HEK293 (cell line): ENCODE measurements around the gene IGSF10.

Source experiments
- CTCF ChIA-PET: fragments of 350-600 bp; formaldehyde crosslinking; extraction: SDS; loops from one replicate; lab custom pipeline; 2021; ENCODE audit warnings: antibody characterized with exemption; lab: Yijun Ruan, JAX
- POLR2A ChIA-PET: fragments of 300-600 bp; formaldehyde crosslinking; extraction: SDS; loops from one replicate; lab custom pipeline; 2020; ENCODE audit warnings: antibody characterized with exemption, inconsistent platforms; lab: Yijun Ruan, JAX
- H3K27ac ChIP-seq: fragments of 200-500 bp; sonication (Bioruptor generic); 2 replicates; pipeline ENCODE4 v1.5.1; 2014; ENCODE audit warnings: low read depth, low read length, control low read depth, inconsistent platforms; ENCODE audit errors: extremely low read depth
- H3K36me3 ChIP-seq, 2 experiments: fragments of 200-500 bp in 1 of 2; sonication (Bioruptor generic) in 1 of 2; 1 replicate in 1 of 2; 2 replicates in 1 of 2; pipeline ENCODE4 v1.5.1; 2014 to 2017; ENCODE audit warnings: inconsistent platforms in 2 of 2, low read length in 2 of 2; ENCODE audit not compliant: control insufficient read depth in 2 of 2, insufficient read depth in 1 of 2
- H3K4me1 ChIP-seq: fragments of 200-500 bp; sonication (Bioruptor generic); 2 replicates; pipeline ENCODE4 v1.5.1; 2014; ENCODE audit warnings: mild to moderate bottlenecking, low read length, inconsistent platforms; ENCODE audit not compliant: control insufficient read depth, insufficient read depth
- H3K4me3 ChIP-seq: 2 replicates; pipeline ENCODE4 v1.5.1; 2011; ENCODE audit warnings: low read depth, mild to moderate bottlenecking, control low read depth, low read length, moderate library complexity
- H3K9me3 ChIP-seq: fragments of 200-500 bp; sonication (Bioruptor generic); 2 replicates; pipeline ENCODE4 v1.5.1; 2014; ENCODE audit warnings: low read depth, low read length, inconsistent platforms; ENCODE audit not compliant: control insufficient read depth, insufficient read depth
- CTCF ChIP-seq: fragments of 450-650 bp; formaldehyde crosslinking; IDR thresholded peaks from 2 replicates; pipeline ENCODE4 v1.5.1; 2016; ENCODE audit warnings: missing biosample characterization, missing genetic modification characterization
- HOXD13 ChIP-seq: sonication (generic); formaldehyde crosslinking; IDR thresholded peaks from 2 replicates; pipeline ENCODE4 v1.8.0; 2022; ENCODE audit warnings: missing genetic modification reagents, borderline replicate concordance
- INSM2 ChIP-seq: fragments of 450-650 bp; formaldehyde crosslinking; IDR thresholded peaks from 2 replicates; pipeline ENCODE4 v1.5.1; 2016; ENCODE audit warnings: missing biosample characterization, missing genetic modification characterization
- KLF16 ChIP-seq: fragments of 450-650 bp; formaldehyde crosslinking; IDR thresholded peaks from 2 replicates; pipeline ENCODE4 v1.5.1; 2017; ENCODE audit warnings: missing biosample characterization, missing genetic modification characterization
- KLF7 ChIP-seq: fragments of 450-650 bp; formaldehyde crosslinking; IDR thresholded peaks from 2 replicates; pipeline ENCODE4 v1.5.1; 2016; ENCODE audit warnings: missing biosample characterization, missing genetic modification characterization, borderline replicate concordance
- MZF1 ChIP-seq: fragments of 450-650 bp; formaldehyde crosslinking; IDR thresholded peaks from 2 replicates; pipeline ENCODE4 v1.5.1; 2017; ENCODE audit warnings: missing biosample characterization, missing genetic modification characterization, borderline replicate concordance
- PRDM6 ChIP-seq: fragments of 450-650 bp; formaldehyde crosslinking; IDR thresholded peaks from 2 replicates; pipeline ENCODE4 v1.5.1; 2017; ENCODE audit warnings: missing biosample characterization, missing genetic modification characterization
- SCRT1 ChIP-seq: fragments of 450-650 bp; formaldehyde crosslinking; IDR thresholded peaks from 2 replicates; pipeline ENCODE4 v1.5.1; 2016; ENCODE audit warnings: missing biosample characterization, missing genetic modification characterization, borderline replicate concordance
- SCRT2 ChIP-seq: fragments of 450-650 bp; formaldehyde crosslinking; IDR thresholded peaks from 2 replicates; pipeline ENCODE4 v1.5.1; 2016; ENCODE audit warnings: missing biosample characterization, missing genetic modification characterization
- SP7 ChIP-seq: fragments of 450-650 bp; formaldehyde crosslinking; IDR thresholded peaks from 2 replicates; pipeline ENCODE4 v1.5.1; 2016; ENCODE audit warnings: missing biosample characterization, missing genetic modification characterization
- YY1 ChIP-seq: fragments of 450-650 bp; formaldehyde crosslinking; IDR thresholded peaks from 2 replicates; pipeline ENCODE4 v1.5.1; 2018; ENCODE audit warnings: missing biosample characterization, missing genetic modification characterization
- ZBTB11 ChIP-seq: fragments of 450-650 bp; formaldehyde crosslinking; conservative IDR thresholded peaks from 2 replicates; pipeline ENCODE4 v1.5.1; 2016; ENCODE audit warnings: low read depth, missing biosample characterization, missing genetic modification characterization
- ZBTB17 ChIP-seq: fragments of 450-650 bp; formaldehyde crosslinking; IDR thresholded peaks from 2 replicates; pipeline ENCODE4 v1.5.1; 2016; ENCODE audit warnings: missing biosample characterization, missing genetic modification characterization
- ZBTB44 ChIP-seq: fragments of 450-650 bp; IDR thresholded peaks from 2 replicates; pipeline ENCODE4 v1.5.1; 2018; ENCODE audit warnings: missing biosample characterization, mild to moderate bottlenecking, missing genetic modification characterization
- ZBTB8A ChIP-seq: fragments of 450-650 bp; formaldehyde crosslinking; IDR thresholded peaks from 2 replicates; pipeline ENCODE4 v1.5.1; 2016; ENCODE audit warnings: missing biosample characterization, missing genetic modification characterization
- ZNF132 ChIP-seq: fragments of 450-650 bp; formaldehyde crosslinking; IDR thresholded peaks from 2 replicates; pipeline ENCODE4 v1.5.1; 2017; ENCODE audit warnings: missing biosample characterization, missing genetic modification characterization, borderline replicate concordance
- ZNF169 ChIP-seq: fragments of 450-650 bp; formaldehyde crosslinking; IDR thresholded peaks from 2 replicates; pipeline ENCODE4 v1.5.1; 2016; ENCODE audit warnings: missing biosample characterization, missing genetic modification characterization
- ZNF184 ChIP-seq: fragments of 450-650 bp; IDR thresholded peaks from 2 replicates; pipeline ENCODE4 v1.5.1; 2018; ENCODE audit warnings: missing biosample characterization, mild to moderate bottlenecking, missing genetic modification characterization
- ZNF366 ChIP-seq: fragments of 450-650 bp; formaldehyde crosslinking; conservative IDR thresholded peaks from 2 replicates; pipeline ENCODE4 v1.5.1; 2016; ENCODE audit warnings: missing biosample characterization, missing genetic modification characterization
- ZNF404 ChIP-seq: fragments of 450-650 bp; formaldehyde crosslinking; IDR thresholded peaks from 2 replicates; pipeline ENCODE4 v1.5.1; 2017; ENCODE audit warnings: missing biosample characterization, missing genetic modification characterization
- ZNF433 ChIP-seq: fragments of 450-650 bp; formaldehyde crosslinking; IDR thresholded peaks from 2 replicates; pipeline ENCODE4 v1.5.1; 2016; ENCODE audit warnings: missing biosample characterization, missing genetic modification characterization, low read depth
- ZNF530 ChIP-seq: fragments of 450-650 bp; formaldehyde crosslinking; IDR thresholded peaks from 2 replicates; pipeline ENCODE4 v1.5.1; 2016; ENCODE audit warnings: low read depth, missing biosample characterization, missing genetic modification characterization
- ZNF548 ChIP-seq: fragments of 450-650 bp; formaldehyde crosslinking; IDR thresholded peaks from 2 replicates; pipeline ENCODE4 v1.5.1; 2016; ENCODE audit warnings: missing biosample characterization, missing genetic modification characterization
- ZNF654 ChIP-seq: fragments of 450-650 bp; formaldehyde crosslinking; IDR thresholded peaks from 2 replicates; pipeline ENCODE4 v1.5.1; 2016; ENCODE audit warnings: low read depth, missing biosample characterization, missing genetic modification characterization
- ZNF677 ChIP-seq: fragments of 450-650 bp; IDR thresholded peaks from 2 replicates; pipeline ENCODE4 v1.5.0; 2018; ENCODE audit warnings: missing biosample characterization, mild to moderate bottlenecking, missing genetic modification characterization, moderate library complexity

Gene IGSF10

GRCh38 chr3:151439652-151440125 is 21.2 kb downstream of the IGSF10 start:
- Histone ChIP-seq H3K4me3 (no peak overlapping the region), H3K9me3 (no peaks in the 10 kb centered on the region), H3K36me3 (no peaks in the 10 kb centered on the region), H3K27ac (no peak overlapping the region), H3K4me1 (no peaks in the 10 kb centered on the region)
- CTCF ChIA-PET, result interaction anchor here (0.5 to 7.1 kb wide), 14 partner anchors 10 to 481 kb away, joined by 3 to 48 read pairs (median 3); no protein-coding TSS in a partner anchor
- TF ChIP-seq ZNF654 (tag by site-specific recombination) (peak; percentile 62), SCRT1 (tag by site-specific recombination) (peak; percentile 49; the same call in 1 of the 2 replicates), YY1 (tag by site-specific recombination) (no peak), CTCF (tag by site-specific recombination) (peak; percentile 46), SCRT2 (tag by site-specific recombination) (peak; percentile 63), ZNF169 (tag by site-specific recombination) (no peak)
- POLR2A ChIA-PET, result no interaction called here

- Histone ChIP-seq H3K27ac (no peak overlapping the region), H3K4me1 (no peaks in the 10 kb centered on the region), H3K36me3 (no peaks in the 10 kb centered on the region), H3K9me3 (no peaks in the 10 kb centered on the region), H3K4me3 (no peak overlapping the region)
- POLR2A ChIA-PET, result no interaction called here
- TF ChIP-seq ZBTB11 (tag by site-specific recombination) (no peak), ZNF548 (tag by site-specific recombination) (no peak), ZNF433 (tag by site-specific recombination) (no peak), ZNF530 (tag by site-specific recombination) (no peak), ZNF404 (tag by site-specific recombination) (no peak), PRDM6 (tag by site-specific recombination) (no peak), ZNF677 (tag by site-specific recombination) (no peak), INSM2 (no peak), ZBTB8A (tag by site-specific recombination) (no peak), ZNF132 (tag by site-specific recombination) (no peak), SP7 (no peak), KLF7 (tag by site-specific recombination) (no peak), HOXD13 (CRISPR knock-in tag) (no peak), ZBTB17 (no peak), ZNF366 (tag by site-specific recombination) (no peak), MZF1 (tag by site-specific recombination) (no peak), ZNF654 (tag by site-specific recombination) (no peak), ZBTB44 (tag by site-specific recombination) (no peak), KLF16 (tag by site-specific recombination) (no peak), ZNF184 (tag by site-specific recombination) (no peak)
- CTCF ChIA-PET, result interaction anchor here (0.7 to 7.1 kb wide), 4 partner anchors 12 to 1079 kb away, joined by 3 to 48 read pairs (median 10); no protein-coding TSS in a partner anchor
Measured at GRCh38 chr3:151437906-151438305, 23.0 kb downstream of the IGSF10 start.
